ENCODE results near the gene CTTN. TPM values are rescaled to one million over a fixed set of nuclear protein-coding genes. Genes with fewer than 3 reads are reported as not detected.

The CTTN gene
- total RNA-seq, 1 donor from 2014 or later: 33.4 TPM

DNA sequence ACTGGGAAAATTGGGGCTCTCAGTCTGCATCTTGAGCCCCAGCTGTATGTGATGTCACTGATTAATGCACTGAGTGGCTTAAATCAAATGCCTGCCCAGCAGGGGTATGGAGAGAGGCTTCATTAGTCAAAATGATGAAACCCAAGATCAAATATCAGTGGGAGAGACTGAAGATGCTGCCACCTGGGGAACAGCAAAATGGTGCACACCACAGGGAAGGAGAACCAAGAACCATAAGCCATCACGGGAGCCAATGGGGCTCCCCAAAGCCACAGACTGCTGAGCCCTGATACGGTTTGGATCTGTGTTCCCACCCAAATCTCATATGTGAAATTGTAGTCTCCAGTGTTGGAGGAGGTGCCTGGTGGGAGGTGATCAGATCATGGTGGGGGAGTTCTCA, 85.6 kb downstream of the CTTN start:
- H3K36me3 Mint-ChIP-seq (ENCODE audit: low read depth): no peaks in the 10 kb centered on the region

DNA sequence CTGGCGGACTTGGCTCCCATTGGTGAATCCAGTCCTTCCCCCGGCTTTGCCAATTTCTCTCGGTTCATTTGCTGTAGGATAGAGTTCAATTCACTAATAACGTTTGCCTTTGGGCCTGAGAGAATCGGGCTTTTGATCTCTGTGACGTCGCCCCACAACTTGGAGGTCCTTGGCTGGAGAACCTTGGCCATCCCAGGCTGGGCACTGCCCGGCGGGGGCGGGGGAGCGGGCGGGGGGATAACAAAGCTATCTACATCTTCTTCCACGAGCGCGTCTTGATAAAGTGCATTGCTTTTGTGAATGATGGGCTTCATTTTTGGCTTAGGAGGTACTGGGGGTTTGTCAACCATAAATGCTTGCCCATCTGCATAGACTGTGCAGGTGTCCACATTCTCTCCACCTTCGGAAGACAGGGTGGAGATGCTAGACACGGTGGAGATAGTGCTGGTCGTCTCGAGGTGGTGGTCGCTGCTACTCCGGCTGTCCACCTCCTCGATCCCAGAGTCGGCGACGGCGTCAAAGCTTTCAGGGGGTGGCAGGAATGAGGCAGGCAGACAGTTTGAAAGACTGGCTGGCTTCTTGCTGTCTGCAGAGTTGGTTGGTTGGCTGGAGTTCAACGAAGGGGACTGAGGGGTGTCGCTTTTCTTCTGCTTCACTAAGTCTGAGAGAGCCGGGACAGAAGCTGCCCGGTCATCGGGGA, 87.1 kb downstream of the CTTN start:
- H3K9me3 Mint-ChIP-seq: no peaks in the 10 kb centered on the region
- H3K27me3 Mint-ChIP-seq (ENCODE audit: low read depth): no peaks in the 10 kb centered on the region
- no peak for DNase-seq (ENCODE audit: low spot score)
- no peaks in the 10 kb centered on the region for H3K4me1 Mint-ChIP-seq (ENCODE audit: low read depth)
- H3K36me3 Mint-ChIP-seq (ENCODE audit: low read depth): no peaks in the 10 kb centered on the region
- H3K27ac Mint-ChIP-seq: no peak overlapping the region
- intact Hi-C loops (cut with micrococcal nuclease): no loop called here
- no peak overlapping the region for H3K4me3 Mint-ChIP-seq (ENCODE audit: low read depth)

More for the DNA sequence above, 85.6 kb downstream of the CTTN start:
- Mint-ChIP-seq H3K4me3 (ENCODE audit: low read depth) (no peak overlapping the region), H3K4me1 (ENCODE audit: low read depth) (no peaks in the 10 kb centered on the region), H3K27ac (no peak overlapping the region), H3K27me3 (ENCODE audit: low read depth) (no peaks in the 10 kb centered on the region), H3K9me3 (no peaks in the 10 kb centered on the region)
- DNase-seq (ENCODE audit: low spot score): no peak
- intact Hi-C loops (cut with micrococcal nuclease): no loop called here

- Mint-ChIP-seq H3K27ac (no peak overlapping the region), H3K36me3 (ENCODE audit: low read depth) (no peaks in the 10 kb centered on the region), H3K9me3 (no peaks in the 10 kb centered on the region), H3K4me1 (ENCODE audit: low read depth) (no peaks in the 10 kb centered on the region), H3K4me3 (ENCODE audit: low read depth) (no peak overlapping the region), H3K27me3 (ENCODE audit: low read depth) (no peaks in the 10 kb centered on the region)
- no peak for DNase-seq (ENCODE audit: low spot score)
- intact Hi-C loops (cut with micrococcal nuclease): no loop called here
Observed at GRCh38 chr11:70486026-70486415, 87.7 kb downstream of the CTTN start.

Other genes starting within 250 kb of the CTTN start
- 43.0 and 44.3 TPM in 2 replicates for gene FADD, start 195.2 kb upstream of the CTTN start, total RNA-seq
- 47.1 and 47.4 TPM in 2 replicates for gene PPFIA1, start 127.8 kb upstream of the CTTN start, total RNA-seq

Data from activated T-helper 2 cell treated with anti-CD3 and anti-CD28 coated beads, Interferon-gamma antibody, Interleukin-2, Interleukin-4, amounts not matched to agents 10 μg/mL and 5 μg/mL and 100 μg/mL, durations not matched to agents 14 hours and 24 hours and 36 hours (primary cell).